GM19193 (cell line): Measurements from ENCODE around the gene SSC5D.

Source experiments
- POLR2A ChIP-seq: IDR thresholded peaks from 4 replicates; pipeline ENCODE4 v1.6.1; 2011; ENCODE audit not compliant: insufficient read depth, insufficient read length; ENCODE audit errors: extremely low read depth

Gene SSC5D

GRCh38 chr19:55525289-55526101, 37.3 kb downstream of the SSC5D start:
- no peak for TF ChIP-seq POLR2A

GRCh38 chr19:55526216-55527196, 38.3 kb downstream of the SSC5D start:
- no peak for TF ChIP-seq POLR2A

- no peak for TF ChIP-seq POLR2A
These were observed 39.2 kb downstream of the SSC5D start for GRCh38 chr19:55527197-55528029.

GRCh38 chr19:55528030-55528803, 40.0 kb downstream of the SSC5D start:
- no peak for TF ChIP-seq POLR2A

- no peak for TF ChIP-seq POLR2A
These were observed 41.5 kb downstream of the SSC5D start for GRCh38 chr19:55529636-55530234.

GRCh38 chr19:55530996-55531395, 42.8 kb downstream of the SSC5D start:
- TF ChIP-seq POLR2A = no peak

- TF ChIP-seq POLR2A = no peak
These were observed 47.1 kb downstream of the SSC5D start for GRCh38 chr19:55535173-55535964.

GRCh38 chr19:55535965-55536350, 47.7 kb downstream of the SSC5D start:
- TF ChIP-seq POLR2A = no peak

- no peak for TF ChIP-seq POLR2A
These were observed 48.1 kb downstream of the SSC5D start for GRCh38 chr19:55536366-55536765.

GRCh38 chr19:55536951-55537740, 48.9 kb downstream of the SSC5D start, which contains the start of gene SBK2:
Gene SBK2, minus strand, starts transcription at chr19:55537133. Its CDS starts 839 bp downstream, at chr19:55536294.
- TF ChIP-seq POLR2A = no peak

GRCh38 chr19:55537741-55538111, 49.5 kb downstream of the SSC5D start:
- TF ChIP-seq POLR2A = no peak

- no peak for TF ChIP-seq POLR2A
These were observed 49.9 kb downstream of the SSC5D start for GRCh38 chr19:55538132-55538531.
